GM12874 (cell line): ENCODE data around the gene ETFA.
A peak's percentile ranks its signal among the peaks of the same experiment; 100 is the strongest.

Experiments used
- CTCF ChIP-seq: IDR thresholded peaks from 2 replicates; pipeline ENCODE4 v1.5.1; 2011; ENCODE audit warnings: low read depth, mild to moderate bottlenecking, control low read depth, low read length, moderate library complexity; ENCODE audit not compliant: insufficient read depth

The ETFA gene

GRCh38 chr15:76191539-76192244 is 119.6 kb downstream of the ETFA start:
- TF ChIP-seq CTCF: no peak

- peak; percentile 95 for TF ChIP-seq CTCF
These were observed 120.3 kb downstream of the ETFA start for GRCh38 chr15:76190751-76191538.

GRCh38 chr15:76190070-76190564 is 121.2 kb downstream of the ETFA start:
- TF ChIP-seq CTCF: no peak

GRCh38 chr15:76189106-76189505 is 122.2 kb downstream of the ETFA start:
- no peak for TF ChIP-seq CTCF

GRCh38 chr15:76187163-76187562 is 124.1 kb downstream of the ETFA start:
- no peak for TF ChIP-seq CTCF

GRCh38 chr15:76185716-76186115 is 125.6 kb downstream of the ETFA start:
- TF ChIP-seq CTCF: peak; percentile 74

- no peak for TF ChIP-seq CTCF
These were observed 126.6 kb downstream of the ETFA start for GRCh38 chr15:76184650-76185035.
